Measurements from ENCODE around the gene JUN. TPM values are rescaled to one million over a fixed set of nuclear protein-coding genes. Genes with fewer than 3 reads are reported as not detected.

JUN gene
- polyA plus RNA-seq, 4 donors: 47.4 to 394 (median 66.2) TPM

DNA sequence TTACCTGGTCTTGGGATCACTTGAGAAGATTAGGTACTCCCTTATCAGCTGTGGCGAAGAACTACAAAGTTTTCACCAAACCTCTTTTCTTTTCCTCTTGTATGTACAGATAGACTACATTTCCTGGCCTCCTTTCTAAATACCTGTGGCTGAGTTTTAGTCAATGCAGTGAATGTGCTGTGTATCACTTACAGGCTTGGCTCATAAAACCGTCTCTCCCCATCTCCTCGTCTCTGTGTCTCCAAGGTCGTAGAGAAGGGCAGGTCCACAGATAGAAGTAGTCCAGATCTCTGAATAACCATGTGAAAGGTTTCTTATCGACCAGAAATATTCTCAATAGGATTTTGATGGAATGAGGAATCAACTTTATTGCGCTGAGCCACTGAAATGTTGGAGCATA is 9.0 kb upstream of the JUN start:
- 81 to 88% (median 84%) methylated on average over 6 of the region's 6 CpGs for whole genome bisulfite sequencing, 3 donors
- no peak for FAIRE-seq
- Histone ChIP-seq H3K4me1 (ENCODE audit: control insufficient read depth in 3 of 3, insufficient read depth in 2 of 3, low read depth in 1 of 3, low read length in 2 of 3) (no peaks in the 10 kb centered on the region), H3K27ac (ENCODE audit: low read depth in 1 of 3, low read length in 2 of 3) (no peak overlapping the region), H3K27me3 (ENCODE audit: control insufficient read depth in 3 of 3, insufficient read depth in 3 of 3, low read length in 3 of 3) (no peaks in the 10 kb centered on the region), H3K4me3 (ENCODE audit: low read depth in 1 of 3, low read length in 3 of 3) (no peak overlapping the region), H3K36me3 (ENCODE audit: control insufficient read depth in 3 of 3, insufficient read depth in 2 of 3, low read depth in 1 of 3, low read length in 3 of 3) (peaks cover 0 to 1% (median 0%) of the 10 kb centered on the region in 3 donors), H3K9me3 (ENCODE audit: control insufficient read depth in 2 of 2, insufficient read depth in 1 of 2, low read depth in 1 of 2, low read length in 1 of 2) (peaks cover 0 to 8% of the 10 kb centered on the region in 2 donors)
- DNase-seq: no peak

DNA sequence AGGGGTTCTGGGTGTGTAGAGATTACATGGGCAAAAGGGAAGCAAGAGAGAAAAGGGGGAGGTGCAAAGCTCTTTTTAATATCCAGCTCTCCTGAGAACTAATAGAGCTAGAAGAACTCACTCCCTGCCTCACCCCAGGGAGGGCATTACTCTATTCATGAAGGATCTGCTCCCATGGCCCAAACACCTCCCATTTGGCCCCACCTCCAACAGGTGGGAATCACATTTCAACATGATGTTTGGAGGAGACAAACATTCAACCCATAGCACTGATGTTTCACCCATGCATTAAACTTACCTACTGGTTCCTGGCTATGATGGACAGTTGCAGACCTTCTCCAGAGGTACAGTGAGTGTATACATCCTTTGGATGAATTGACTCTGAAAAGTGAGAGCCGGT is 7.3 kb upstream of the JUN start:
- 93 to 95% (median 94%) methylated on average over 1 of the region's 1 CpG for WGBS, 3 donors
- Histone ChIP-seq H3K4me1 (ENCODE audit: control insufficient read depth in 3 of 3, insufficient read depth in 2 of 3, low read depth in 1 of 3, low read length in 2 of 3) (peaks cover 0 to 4% (median 0%) of the 10 kb centered on the region in 3 donors), H3K36me3 (ENCODE audit: control insufficient read depth in 3 of 3, insufficient read depth in 2 of 3, low read depth in 1 of 3, low read length in 3 of 3) (peaks cover 0 to 1% (median 0%) of the 10 kb centered on the region in 3 donors), H3K27ac (ENCODE audit: low read depth in 1 of 3, low read length in 2 of 3) (no peak overlapping the region), H3K4me3 (ENCODE audit: low read depth in 1 of 3, low read length in 3 of 3) (no peak overlapping the region), H3K27me3 (ENCODE audit: control insufficient read depth in 3 of 3, insufficient read depth in 3 of 3, low read length in 3 of 3) (no peaks in the 10 kb centered on the region), H3K9me3 (ENCODE audit: control insufficient read depth in 2 of 2, insufficient read depth in 1 of 2, low read depth in 1 of 2, low read length in 1 of 2) (peaks cover 0 to 8% of the 10 kb centered on the region in 2 donors)
- DNase-seq: no peak
- FAIRE-seq: no peak

DNA sequence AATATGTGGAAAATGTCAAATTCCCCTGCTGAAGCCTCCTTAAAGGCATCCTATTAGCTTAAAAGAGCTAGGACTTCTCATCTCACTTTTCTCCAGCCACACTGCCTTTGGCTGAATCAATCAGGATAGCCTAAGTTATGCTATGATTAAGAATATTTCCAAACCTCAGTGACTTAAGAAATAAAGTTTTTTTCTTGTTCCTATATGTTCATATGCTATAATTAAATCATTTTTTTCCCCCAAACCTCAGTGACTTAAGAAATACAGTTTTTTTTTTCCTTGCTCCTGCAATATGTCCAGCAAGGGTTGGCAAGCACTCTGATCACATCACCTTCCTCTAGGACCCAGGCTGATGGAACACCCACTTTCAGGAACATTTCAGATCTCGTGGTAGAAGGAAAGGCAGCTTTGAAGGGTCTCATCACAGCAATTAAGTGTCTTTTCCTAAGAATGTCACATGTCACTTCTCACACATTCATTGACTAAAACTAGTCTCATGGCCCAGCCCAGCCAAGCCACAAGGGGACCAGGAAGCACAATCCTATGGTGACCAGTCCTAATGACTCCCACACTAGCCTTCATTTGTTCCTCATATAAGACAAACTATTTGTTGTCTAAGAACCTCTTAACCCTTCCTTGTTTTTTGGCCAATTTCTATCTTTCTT is 6.3 kb upstream of the JUN start:
- no peaks in the 10 kb centered on the region for H3K36me3 ChIP-seq (ENCODE audit: control insufficient read depth in 3 of 3, insufficient read depth in 2 of 3, low read depth in 1 of 3, low read length in 3 of 3)
- no peak for DNase-seq
- H3K4me1 ChIP-seq (ENCODE audit: control insufficient read depth in 3 of 3, insufficient read depth in 2 of 3, low read depth in 1 of 3, low read length in 2 of 3): peaks cover 0 to 13% (median 0%) of the 10 kb centered on the region in 3 donors
- H3K9me3 ChIP-seq (ENCODE audit: control insufficient read depth in 2 of 2, insufficient read depth in 1 of 2, low read depth in 1 of 2, low read length in 1 of 2): peaks cover 0 to 8% of the 10 kb centered on the region in 2 donors
- H3K27ac ChIP-seq (ENCODE audit: low read depth in 1 of 3, low read length in 2 of 3): no peak overlapping the region
- 70 to 91% (median 80%) methylated on average over 1 of the region's 1 CpG for WGBS, 3 donors
- H3K4me3 ChIP-seq (ENCODE audit: low read depth in 1 of 3, low read length in 3 of 3): no peak overlapping the region
- H3K27me3 ChIP-seq (ENCODE audit: control insufficient read depth in 3 of 3, insufficient read depth in 3 of 3, low read length in 3 of 3): no peaks in the 10 kb centered on the region
- FAIRE-seq: no peak

DNA sequence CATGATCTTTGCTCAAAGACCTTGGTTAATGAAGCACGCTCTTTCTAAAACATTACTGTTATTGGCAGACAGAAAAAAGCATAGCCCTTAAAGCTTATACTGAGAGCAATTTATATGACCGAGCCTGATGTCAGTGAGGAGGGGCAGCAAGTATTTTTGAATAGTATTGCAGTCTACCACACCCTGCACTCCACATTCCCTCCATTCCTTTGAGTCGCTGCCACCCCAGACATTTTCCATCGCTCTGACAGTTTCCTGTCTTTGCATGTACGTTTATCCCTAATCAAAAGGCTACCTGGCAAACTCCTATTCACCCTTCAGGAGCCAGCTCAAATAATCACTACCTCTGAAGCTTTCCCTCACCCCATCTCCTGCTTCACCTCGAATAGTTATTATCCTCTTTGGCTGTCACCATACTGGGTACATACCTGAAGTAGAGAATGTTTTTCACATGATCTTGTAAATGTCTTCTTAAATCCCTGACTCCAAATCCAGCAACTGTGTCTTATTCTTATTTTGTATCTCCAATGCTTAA is 5.5 kb upstream of the JUN start:
- Histone ChIP-seq H3K27me3 (ENCODE audit: control insufficient read depth in 3 of 3, insufficient read depth in 3 of 3, low read length in 3 of 3) (no peaks in the 10 kb centered on the region), H3K4me1 (ENCODE audit: control insufficient read depth in 3 of 3, insufficient read depth in 2 of 3, low read depth in 1 of 3, low read length in 2 of 3) (peaks cover 0 to 13% (median 0%) of the 10 kb centered on the region in 3 donors)
- FAIRE-seq: no peak

DNA sequence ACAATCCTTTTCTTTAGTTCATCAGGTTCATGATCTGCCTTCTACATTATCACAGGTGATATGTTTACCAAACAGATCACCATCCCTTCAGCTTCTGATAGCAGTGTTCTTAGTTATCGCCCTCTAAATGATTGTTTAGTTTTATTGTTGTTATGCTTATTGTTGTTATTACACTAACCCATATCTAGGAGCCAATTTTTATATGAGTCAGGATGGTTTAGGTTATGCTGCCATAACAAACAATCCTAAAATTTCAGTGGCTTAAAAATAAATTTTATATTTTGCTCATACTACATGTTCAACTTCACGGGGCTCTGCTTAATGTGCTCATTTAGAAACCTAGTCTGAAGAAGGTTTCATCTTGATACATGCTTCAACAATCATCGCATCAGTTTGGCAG is 4.4 kb upstream of the JUN start:
- no peaks in the 10 kb centered on the region for H3K27me3 ChIP-seq (ENCODE audit: control insufficient read depth in 3 of 3, insufficient read depth in 3 of 3, low read length in 3 of 3)
- no peak overlapping the region for H3K27ac ChIP-seq (ENCODE audit: low read depth in 1 of 3, low read length in 2 of 3)
- H3K4me3 ChIP-seq (ENCODE audit: low read depth in 1 of 3, low read length in 3 of 3): no peak overlapping the region
- WGBS, 3 donors: 74 to 86% (median 84%) methylated on average over 3 of the region's 3 CpGs
- peaks cover 0 to 8% of the 10 kb centered on the region in 2 donors for H3K9me3 ChIP-seq (ENCODE audit: control insufficient read depth in 2 of 2, insufficient read depth in 1 of 2, low read depth in 1 of 2, low read length in 1 of 2)
- FAIRE-seq (no peak), DNase-seq (no peak)
- H3K36me3 ChIP-seq (ENCODE audit: control insufficient read depth in 3 of 3, insufficient read depth in 2 of 3, low read depth in 1 of 3, low read length in 3 of 3): no peaks in the 10 kb centered on the region
- peaks cover 0 to 13% (median 0%) of the 10 kb centered on the region in 3 donors for H3K4me1 ChIP-seq (ENCODE audit: control insufficient read depth in 3 of 3, insufficient read depth in 2 of 3, low read depth in 1 of 3, low read length in 2 of 3)

More for the DNA sequence above, 5.5 kb upstream of the JUN start:
- H3K9me3 ChIP-seq (ENCODE audit: control insufficient read depth in 2 of 2, insufficient read depth in 1 of 2, low read depth in 1 of 2, low read length in 1 of 2): peaks cover 0 to 8% of the 10 kb centered on the region in 2 donors
- 83 to 95% (median 92%) methylated on average over 6 of the region's 6 CpGs for WGBS, 3 donors
- no peak for DNase-seq
- no peak overlapping the region for H3K4me3 ChIP-seq (ENCODE audit: low read depth in 1 of 3, low read length in 3 of 3)
- H3K36me3 ChIP-seq (ENCODE audit: control insufficient read depth in 3 of 3, insufficient read depth in 2 of 3, low read depth in 1 of 3, low read length in 3 of 3): no peaks in the 10 kb centered on the region
- H3K27ac ChIP-seq (ENCODE audit: low read depth in 1 of 3, low read length in 2 of 3): no peak overlapping the region

DNA sequence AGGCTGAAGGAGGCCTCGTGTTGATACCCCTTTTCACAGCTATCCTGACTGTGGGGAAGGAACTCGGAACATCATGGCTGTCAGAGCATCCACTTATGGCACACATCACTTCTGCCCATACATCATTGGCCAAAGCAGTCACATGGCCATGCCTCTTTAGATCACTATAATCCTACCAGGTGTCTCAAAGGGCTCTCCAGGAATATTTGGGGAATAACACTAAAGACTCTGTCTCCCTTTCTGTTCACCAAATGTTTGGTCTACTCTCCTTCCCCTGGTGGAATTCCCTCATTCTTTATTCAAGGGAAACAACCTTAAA is 3.0 kb upstream of the JUN start:
- peaks cover 0 to 8% of the 10 kb centered on the region in 2 donors for H3K9me3 ChIP-seq (ENCODE audit: control insufficient read depth in 2 of 2, insufficient read depth in 1 of 2, low read depth in 1 of 2, low read length in 1 of 2)
- WGBS, 3 donors: 89 to 97% (median 90%) methylated on average over 2 of the region's 2 CpGs
- H3K27me3 ChIP-seq (ENCODE audit: control insufficient read depth in 3 of 3, insufficient read depth in 3 of 3, low read length in 3 of 3): no peaks in the 10 kb centered on the region
- FAIRE-seq (no peak), DNase-seq (no peak)
- peaks cover 0 to 13% (median 0%) of the 10 kb centered on the region in 3 donors for H3K4me1 ChIP-seq (ENCODE audit: control insufficient read depth in 3 of 3, insufficient read depth in 2 of 3, low read depth in 1 of 3, low read length in 2 of 3)
- H3K36me3 ChIP-seq (ENCODE audit: control insufficient read depth in 3 of 3, insufficient read depth in 2 of 3, low read depth in 1 of 3, low read length in 3 of 3): peaks cover 0 to 11% (median 0%) of the 10 kb centered on the region in 3 donors
- peak overlapping the region in 1 of 3 donors; percentile 14 for H3K27ac ChIP-seq (ENCODE audit: low read depth in 1 of 3, low read length in 2 of 3)
- H3K4me3 ChIP-seq (ENCODE audit: low read depth in 1 of 3, low read length in 3 of 3): no peak overlapping the region

DNA sequence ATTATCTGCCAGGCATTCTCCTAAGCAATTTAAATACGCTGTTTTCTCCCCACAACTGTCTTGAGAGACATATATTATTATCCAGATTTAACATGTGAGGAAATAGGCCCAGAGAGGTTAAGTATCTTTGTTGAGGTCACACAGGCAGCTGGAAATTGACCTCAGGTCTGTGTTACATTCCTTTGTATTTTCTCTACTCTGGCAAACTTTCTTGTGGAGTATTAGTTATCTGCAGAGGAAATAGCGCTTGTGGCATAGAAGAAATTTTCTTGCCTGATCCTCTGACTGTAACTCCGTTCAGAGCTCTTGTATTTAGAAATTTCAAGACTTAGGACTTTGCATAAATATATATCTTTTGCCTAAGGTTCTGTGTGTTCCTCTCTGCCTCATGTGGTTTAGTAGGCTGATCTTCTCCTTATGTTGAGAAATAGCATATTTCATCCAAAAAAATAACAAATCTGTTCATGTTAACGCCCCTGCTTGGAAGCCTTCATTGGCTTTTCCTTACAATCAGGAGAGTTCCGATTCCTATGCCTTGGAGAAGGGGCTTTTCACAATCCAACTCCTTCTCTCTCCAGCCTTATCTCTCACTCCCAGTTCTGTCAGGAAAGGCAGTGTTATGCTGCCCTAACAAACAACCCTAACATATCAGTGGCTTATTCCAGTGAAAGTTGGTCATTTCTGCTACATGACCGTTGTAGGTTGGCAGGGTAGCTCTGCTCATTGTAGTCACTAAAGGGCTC is 2.5 kb upstream of the JUN start:
- peaks cover 0 to 8% of the 10 kb centered on the region in 2 donors for H3K9me3 ChIP-seq (ENCODE audit: control insufficient read depth in 2 of 2, insufficient read depth in 1 of 2, low read depth in 1 of 2, low read length in 1 of 2)
- 78 to 88% (median 88%) methylated on average over 6 of the region's 6 CpGs for WGBS, 3 donors
- peaks cover 0 to 17% (median 0%) of the 10 kb centered on the region in 3 donors for H3K36me3 ChIP-seq (ENCODE audit: control insufficient read depth in 3 of 3, insufficient read depth in 2 of 3, low read depth in 1 of 3, low read length in 3 of 3)
- H3K4me3 ChIP-seq (ENCODE audit: low read depth in 1 of 3, low read length in 3 of 3): no peak overlapping the region
- H3K4me1 ChIP-seq (ENCODE audit: control insufficient read depth in 3 of 3, insufficient read depth in 2 of 3, low read depth in 1 of 3, low read length in 2 of 3): peaks cover 0 to 13% (median 0%) of the 10 kb centered on the region in 3 donors
- no peak for DNase-seq
- H3K27me3 ChIP-seq (ENCODE audit: control insufficient read depth in 3 of 3, insufficient read depth in 3 of 3, low read length in 3 of 3): no peaks in the 10 kb centered on the region
- H3K27ac ChIP-seq (ENCODE audit: low read depth in 1 of 3, low read length in 2 of 3): peak overlapping the region; percentile 12 to 98 (median 21)
- no peak for FAIRE-seq

DNA sequence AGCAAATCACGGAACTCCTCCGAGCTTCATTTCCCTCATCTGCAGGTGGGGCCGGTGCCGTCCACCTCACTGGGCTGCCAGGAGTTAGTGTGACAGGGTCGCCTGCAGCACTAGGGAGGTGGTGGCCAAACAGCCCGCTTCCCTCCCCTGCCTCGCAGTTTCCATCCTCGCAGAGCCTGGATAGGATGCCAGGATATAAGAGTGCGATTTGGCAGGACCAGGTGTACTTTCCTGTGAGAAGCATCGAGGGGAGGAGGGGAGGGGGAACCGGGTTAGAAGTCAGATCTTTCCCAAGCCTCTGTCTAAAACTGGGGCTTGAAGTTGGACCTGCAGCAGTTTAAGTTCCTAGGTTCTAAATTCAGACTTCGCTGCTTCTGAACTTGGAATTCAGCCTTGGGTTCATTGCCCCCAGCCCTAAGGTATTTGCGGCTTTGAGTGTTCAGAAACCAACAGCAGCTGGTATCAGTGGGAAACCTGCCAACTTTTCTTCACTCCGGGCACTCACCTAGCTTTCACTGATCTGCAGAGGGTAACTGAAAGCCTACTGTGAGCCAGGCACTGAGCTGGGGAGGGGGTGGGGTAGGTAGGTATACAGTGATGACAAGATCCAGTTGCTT is 1.7 kb upstream of the JUN start:
- peak overlapping the region; percentile 71 to 75 (median 73) for H3K4me3 ChIP-seq (ENCODE audit: low read depth in 1 of 3, low read length in 3 of 3)
- H3K9me3 ChIP-seq (ENCODE audit: control insufficient read depth in 2 of 2, insufficient read depth in 1 of 2, low read depth in 1 of 2, low read length in 1 of 2): peaks cover 0 to 8% of the 10 kb centered on the region in 2 donors
- 3% methylated on average over 14 of the region's 14 CpGs for WGBS, 3 donors
- FAIRE-seq: no peak
- H3K4me1 ChIP-seq (ENCODE audit: control insufficient read depth in 3 of 3, insufficient read depth in 2 of 3, low read depth in 1 of 3, low read length in 2 of 3): peaks cover 0 to 13% (median 0%) of the 10 kb centered on the region in 3 donors
- H3K27me3 ChIP-seq (ENCODE audit: control insufficient read depth in 3 of 3, insufficient read depth in 3 of 3, low read length in 3 of 3): no peaks in the 10 kb centered on the region
- H3K36me3 ChIP-seq (ENCODE audit: control insufficient read depth in 3 of 3, insufficient read depth in 2 of 3, low read depth in 1 of 3, low read length in 3 of 3): peaks cover 0 to 20% (median 0%) of the 10 kb centered on the region in 3 donors
- H3K27ac ChIP-seq (ENCODE audit: low read depth in 1 of 3, low read length in 2 of 3): peak overlapping the region; percentile 98 to 99 (median 99)
- peak; percentile 78 to 94 for DNase-seq
